Measurements from ENCODE around the gene PPIL4. TPM values are rescaled to one million over a fixed set of nuclear protein-coding genes. Genes with fewer than 3 reads are reported as not detected.

PPIL4 gene
- total and polyA plus RNA-seq, 10 of the 15 experiments (the other 5 are each of a cell fraction or from before 2014, with no cell fraction given): 8.0 to 28.4 (median 24.3) TPM

- no peaks in the 10 kb centered on the region for H3K27me3 ChIP-seq (replicated peaks in 1 of 2; ENCODE audit: control insufficient read depth in 2 of 2, insufficient read depth in 2 of 2, low read length in 1 of 2)
- BruUV-seq (replicated peaks): no TSS peak
- intact Hi-C loops (cut with micrococcal nuclease; ENCODE audit: unreplicated experiment): no loop called here
- peaks cover 89% of the 10 kb centered on the region for H3K79me2 ChIP-seq (ENCODE audit: control insufficient read depth, insufficient read depth, low read length)
- peak overlapping the region; percentile 48; the same call in 1 of the 2 replicates for H3K27ac ChIP-seq (ENCODE audit: control insufficient read depth, insufficient read depth)
- peaks cover 4% of the 10 kb centered on the region in 2 experiments; a peak in 3 of 4 replicates for H3K36me3 ChIP-seq (ENCODE audit: control insufficient read depth in 2 of 2, insufficient read depth in 2 of 2, low read length in 1 of 2)
- CTCF ChIA-PET: interaction anchor here (1.1 to 3.2 kb wide), 6 partner anchors 9 to 399 kb away, joined by 3 to 27 read pairs (median 6); partner anchors contain the start of gene GINM1
- H3K9ac ChIP-seq (ENCODE audit: control insufficient read depth, insufficient read depth, low read length): peak overlapping the region; percentile 42
- DNase-seq (ENCODE audit: low read depth, low spot score) (no peak), ATAC-seq (no peak), FAIRE-seq (no peak)
- no peaks in the 10 kb centered on the region for H3K9me3 ChIP-seq (replicated peaks; ENCODE audit: control insufficient read depth, insufficient read depth, low read length)
- in situ Hi-C loops (cut with MboI): no loop called here
- no peak overlapping the region for H2AFZ ChIP-seq (ENCODE audit: control insufficient read depth, low read depth, low read length)
- POLR2A ChIA-PET: interaction anchor here (1.0 to 2.7 kb wide), 5 partner anchors 10 to 446 kb away, joined by 3 to 10 read pairs (median 5); no protein-coding TSS in a partner anchor
- peaks cover 34% of the 10 kb centered on the region for H3K4me1 ChIP-seq (ENCODE audit: control insufficient read depth, insufficient read depth, low read length)
- 44% methylated on average over 5 of the region's 5 CpGs for WGBS (ENCODE audit: insufficient coverage, insufficient replicate concordance, low lambda C conversion rate, missing lambda C conversion rate)
- H3K4me3 ChIP-seq: peak overlapping the region; percentile 49; the same call in 1 of the 2 replicates
- SMC1A ChIA-PET (ENCODE audit: uncharacterized antibody, unreplicated experiment): interaction anchor here (1.1 to 3.8 kb wide), 11 partner anchors 10 to 66 kb away, joined by 3 to 25 read pairs (median 5); partner anchors contain the start of gene PPIL4
- H4K20me1 ChIP-seq (ENCODE audit: control insufficient read depth, insufficient read depth): no peaks in the 10 kb centered on the region
- RAD21 ChIA-PET (ENCODE audit: unreplicated experiment): interaction anchor here (0.9 to 2.8 kb wide), 9 partner anchors 11 to 447 kb away, joined by 3 to 17 read pairs (median 4); no protein-coding TSS in a partner anchor
- peak overlapping the region; percentile 98 for H3K4me2 ChIP-seq (ENCODE audit: control insufficient read depth, insufficient read depth)
- TF ChIP-seq RFX5 (IDR thresholded peaks at IDR 0.05; ENCODE audit: low read depth, low read length): no peak
- TF ChIP-seq HDGF (IDR thresholded peaks at IDR 0.05): peak; percentile 60; the same call in 1 of the 2 replicates
- no peak for TF ChIP-seq SMAD1 (IDR thresholded peaks at IDR 0.05; ENCODE audit: low read depth, partially characterized antibody)
These were observed 67.1 kb downstream of the PPIL4 start for GRCh38 chr6:149478631-149479314.

GRCh38 chr6:149477544-149477943 is 68.3 kb downstream of the PPIL4 start:
- ChIA-PET CTCF (interaction anchor here (0.7 to 3.2 kb wide), 3 partner anchors 10 to 448 kb away, joined by 3 to 20 read pairs (median 4); no protein-coding TSS in a partner anchor), POLR2A (interaction anchor here (1.0 to 2.7 kb wide), 4 partner anchors 9 to 17 kb away, joined by 3 to 10 read pairs (median 3); no protein-coding TSS in a partner anchor), SMC1A (ENCODE audit: uncharacterized antibody, unreplicated experiment) (interaction anchor here (1.2 to 3.8 kb wide), 4 partner anchors 12 to 46 kb away, joined by 4 to 25 read pairs (median 5); no protein-coding TSS in a partner anchor), RAD21 (ENCODE audit: unreplicated experiment) (interaction anchor here (1.3 to 1.4 kb wide), 2 partner anchors 9 to 16 kb away, joined by 4 read pairs; no protein-coding TSS in a partner anchor)
- Histone ChIP-seq H3K79me2 (ENCODE audit: control insufficient read depth, insufficient read depth, low read length) (peaks cover 84% of the 10 kb centered on the region), H3K27ac (ENCODE audit: control insufficient read depth, insufficient read depth) (peak overlapping the region; percentile 40), H3K9me3 (replicated peaks; ENCODE audit: control insufficient read depth, insufficient read depth, low read length) (no peaks in the 10 kb centered on the region), H3K4me1 (ENCODE audit: control insufficient read depth, insufficient read depth, low read length) (peaks cover 41% of the 10 kb centered on the region), H4K20me1 (ENCODE audit: control insufficient read depth, insufficient read depth) (no peaks in the 10 kb centered on the region), H2AFZ (ENCODE audit: control insufficient read depth, low read depth, low read length) (no peak overlapping the region), H3K36me3 (ENCODE audit: control insufficient read depth in 2 of 2, insufficient read depth in 2 of 2, low read length in 1 of 2) (peaks cover 4 to 6% of the 10 kb centered on the region in 2 experiments; a peak in 3 of 4 replicates), H3K4me2 (ENCODE audit: control insufficient read depth, insufficient read depth) (peak overlapping the region; percentile 31; the same call in 1 of the 2 replicates), H3K9ac (ENCODE audit: control insufficient read depth, insufficient read depth, low read length) (peak overlapping the region; percentile 18; the same call in 1 of the 2 replicates), H3K27me3 (replicated peaks in 1 of 2; ENCODE audit: control insufficient read depth in 2 of 2, insufficient read depth in 2 of 2, low read length in 1 of 2) (no peaks in the 10 kb centered on the region), H3K4me3 (no peak overlapping the region)
- no TSS peak for BruUV-seq (replicated peaks)
- intact Hi-C loops (cut with micrococcal nuclease; ENCODE audit: unreplicated experiment): no loop called here
- no peak for FAIRE-seq
- ATAC-seq: no peak
- WGBS (ENCODE audit: insufficient coverage, insufficient replicate concordance, low lambda C conversion rate, missing lambda C conversion rate): 59% methylated on average over 5 of the region's 5 CpGs
- no peak for DNase-seq (ENCODE audit: low read depth, low spot score)
- in situ Hi-C loops (cut with MboI): no loop called here
- no peak for TF ChIP-seq ZZZ3 (IDR thresholded peaks at IDR 0.05; ENCODE audit: control insufficient read depth, insufficient read length, low read depth)
- no peak for TF ChIP-seq MAX (IDR thresholded peaks at IDR 0.05; ENCODE audit: low read depth, low read length)
- TF ChIP-seq IKZF1 (conservative IDR thresholded peaks at IDR 0.05): peak; percentile 50; the same call in 1 of the 2 replicates
- TF ChIP-seq NFXL1 (IDR thresholded peaks at IDR 0.05; ENCODE audit: borderline replicate concordance): no peak
- peak; percentile 48 for TF ChIP-seq CUX1 (IDR thresholded peaks at IDR 0.05; ENCODE audit: insufficient replicate concordance, low read depth, low read length)
- TF ChIP-seq NR2C2 (IDR thresholded peaks at IDR 0.05; ENCODE audit: borderline replicate concordance, control insufficient read depth, insufficient read length, low read depth): no peak
